ENCODE measurements around the gene KMT2B.

- TF ChIP-seq EZH2 (IDR thresholded peaks at IDR 0.05; ENCODE audit: borderline replicate concordance, low read length): no peak
- TF ChIP-seq CTCF (IDR thresholded peaks at IDR 0.05; ENCODE audit: low read length): no peak
Observed at GRCh38 chr19:35764432-35765315, 46.9 kb downstream of the KMT2B start.

Measured in OCI-LY1 (cell line).